NCI-H2081 treated with DMSO at 0.1 percent for 48 hours (cell line): ENCODE results near the gene ARMH3.

ENCODE experiments used
- DNase-seq: peaks from one replicate; lab custom pipeline; 2025; lab: John Stamatoyannopoulos, UW

ARMH3 gene

DNA sequence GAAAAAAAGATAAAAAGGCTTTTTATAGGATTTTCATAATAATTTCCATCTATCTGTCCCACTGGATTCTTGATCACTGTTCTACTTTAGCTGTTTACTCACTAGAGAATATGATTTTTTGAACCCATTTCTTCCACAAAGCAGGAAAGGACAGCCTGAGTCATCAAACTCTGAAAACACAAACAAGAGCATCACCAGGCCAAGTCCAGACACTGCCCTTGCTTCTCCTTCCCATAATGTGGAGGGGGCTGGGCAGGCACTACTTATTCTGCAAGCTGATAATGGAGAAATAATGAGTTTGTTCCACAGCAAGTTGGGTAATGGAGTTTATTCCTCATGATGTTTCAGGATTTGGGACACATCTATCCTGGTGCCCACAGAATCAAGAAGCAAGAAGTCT is 199.3 kb downstream of the ARMH3 start:
- DNase-seq: no peak

DNA sequence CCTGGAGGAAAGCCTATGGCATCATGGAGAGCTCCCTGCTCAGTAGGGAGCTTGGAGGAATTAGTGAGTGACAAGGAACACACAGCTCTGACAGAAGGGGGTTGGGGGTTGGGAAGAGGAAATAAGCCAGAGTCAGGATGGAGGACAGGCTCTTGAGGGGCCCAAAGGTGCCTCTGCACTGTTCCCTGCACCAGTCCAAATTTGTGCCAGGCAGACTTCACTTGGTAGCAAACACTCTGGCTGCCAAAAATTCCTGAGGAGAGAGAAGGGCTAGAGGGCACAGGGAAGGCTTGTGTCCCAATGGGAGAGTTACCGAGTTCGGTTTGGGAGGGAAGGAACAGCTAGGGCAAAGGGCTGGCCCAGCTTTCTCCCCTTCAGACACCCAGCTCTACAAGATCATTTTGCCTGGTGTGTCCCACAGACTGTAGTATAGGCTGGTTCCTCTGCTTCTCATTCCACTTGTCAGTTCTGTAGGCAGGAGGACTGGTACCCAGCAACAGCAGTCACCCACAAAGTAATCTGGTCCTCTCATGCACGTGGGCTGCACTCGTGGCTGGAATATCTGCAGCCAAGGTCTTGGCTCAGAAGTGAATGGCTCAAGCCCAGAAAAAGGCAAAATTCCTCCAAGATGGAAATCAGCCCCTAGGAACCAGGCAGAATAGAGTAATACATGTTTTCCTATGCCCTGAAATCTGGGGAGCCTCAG is 204.4 kb downstream of the ARMH3 start:
- DNase-seq: no peak

DNA sequence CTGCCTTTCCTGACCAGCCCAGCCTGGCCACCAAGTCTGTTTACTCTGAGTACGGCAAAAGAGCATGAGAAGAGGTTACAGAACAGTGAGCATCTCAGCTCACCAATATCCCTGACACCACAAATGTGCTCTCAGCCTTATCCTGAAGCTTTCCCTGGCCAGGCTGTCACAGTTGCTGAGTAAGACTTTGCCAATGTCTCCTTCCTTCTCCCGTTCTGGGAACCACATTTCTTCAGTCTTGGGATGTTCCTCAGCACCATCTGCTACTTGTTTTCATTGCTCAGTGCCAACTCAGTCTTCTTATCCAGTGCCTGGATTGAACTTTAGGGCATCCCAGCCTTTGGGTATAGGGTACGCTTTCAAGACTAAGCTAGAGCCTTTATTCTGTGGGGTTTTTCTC is 205.2 kb downstream of the ARMH3 start:
- no peak for DNase-seq

DNA sequence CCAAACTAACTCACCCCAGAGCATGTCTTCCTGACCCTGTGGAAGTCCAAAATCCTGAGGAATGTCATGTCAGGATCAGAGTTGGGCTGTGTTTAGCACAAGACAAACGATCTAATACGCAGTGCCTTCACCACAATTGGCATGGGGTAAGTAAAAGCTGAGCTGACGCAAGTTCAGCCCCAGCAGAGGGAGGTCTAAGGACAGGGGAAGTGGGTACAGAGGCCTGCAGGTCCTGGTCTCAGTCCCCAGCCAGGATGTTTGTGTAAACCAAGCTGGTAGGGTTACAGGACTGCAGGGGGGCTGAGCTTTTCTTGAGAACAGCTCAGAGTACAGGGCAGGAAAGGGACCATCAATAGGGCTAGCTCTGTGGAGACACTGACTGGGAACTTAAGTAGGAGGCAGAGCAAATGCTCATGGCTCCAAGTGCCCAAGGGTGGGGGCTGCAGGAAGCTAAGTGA is 207.1 kb downstream of the ARMH3 start:
- DNase-seq: no peak

DNA sequence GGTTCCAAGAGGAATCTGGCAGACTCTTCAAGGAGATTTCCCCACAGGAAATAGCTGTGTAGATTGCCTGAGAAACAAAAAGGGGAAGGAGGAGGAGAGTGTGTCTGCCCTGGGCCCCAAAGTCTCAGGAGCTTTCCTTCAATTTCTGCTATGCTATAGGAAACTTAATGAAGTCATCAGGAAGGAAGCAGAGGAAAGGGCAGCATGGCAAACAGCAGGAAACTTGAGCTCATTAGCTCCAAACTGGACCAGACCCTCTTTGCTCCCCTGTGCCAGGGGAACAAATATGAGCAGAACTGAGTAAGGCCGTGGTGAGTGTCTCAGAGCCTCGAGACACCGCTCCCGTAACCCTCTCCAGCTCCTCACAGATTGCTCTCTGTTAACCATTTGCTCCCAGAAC is 207.6 kb downstream of the ARMH3 start:
- no peak for DNase-seq

DNA sequence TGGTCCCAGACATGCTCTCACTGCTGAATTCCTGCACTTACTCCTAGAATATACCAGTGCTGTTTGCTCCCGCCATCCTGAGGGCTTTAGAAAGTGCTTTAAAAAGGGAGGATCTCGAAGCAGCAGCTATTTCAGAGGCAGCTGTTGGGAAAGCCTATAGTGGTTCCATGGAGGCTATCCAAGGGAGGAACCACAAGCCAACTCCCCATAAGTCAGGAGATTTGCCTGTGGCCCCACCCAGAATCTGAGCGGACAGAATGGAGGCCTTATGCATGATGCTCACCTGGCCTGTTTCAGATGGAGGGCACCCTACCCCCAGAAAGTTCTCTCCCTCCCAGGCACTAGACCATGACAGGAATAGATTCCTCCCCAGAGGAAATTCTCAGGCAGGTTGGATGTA is 210.1 kb downstream of the ARMH3 start:
- no peak for DNase-seq

DNA sequence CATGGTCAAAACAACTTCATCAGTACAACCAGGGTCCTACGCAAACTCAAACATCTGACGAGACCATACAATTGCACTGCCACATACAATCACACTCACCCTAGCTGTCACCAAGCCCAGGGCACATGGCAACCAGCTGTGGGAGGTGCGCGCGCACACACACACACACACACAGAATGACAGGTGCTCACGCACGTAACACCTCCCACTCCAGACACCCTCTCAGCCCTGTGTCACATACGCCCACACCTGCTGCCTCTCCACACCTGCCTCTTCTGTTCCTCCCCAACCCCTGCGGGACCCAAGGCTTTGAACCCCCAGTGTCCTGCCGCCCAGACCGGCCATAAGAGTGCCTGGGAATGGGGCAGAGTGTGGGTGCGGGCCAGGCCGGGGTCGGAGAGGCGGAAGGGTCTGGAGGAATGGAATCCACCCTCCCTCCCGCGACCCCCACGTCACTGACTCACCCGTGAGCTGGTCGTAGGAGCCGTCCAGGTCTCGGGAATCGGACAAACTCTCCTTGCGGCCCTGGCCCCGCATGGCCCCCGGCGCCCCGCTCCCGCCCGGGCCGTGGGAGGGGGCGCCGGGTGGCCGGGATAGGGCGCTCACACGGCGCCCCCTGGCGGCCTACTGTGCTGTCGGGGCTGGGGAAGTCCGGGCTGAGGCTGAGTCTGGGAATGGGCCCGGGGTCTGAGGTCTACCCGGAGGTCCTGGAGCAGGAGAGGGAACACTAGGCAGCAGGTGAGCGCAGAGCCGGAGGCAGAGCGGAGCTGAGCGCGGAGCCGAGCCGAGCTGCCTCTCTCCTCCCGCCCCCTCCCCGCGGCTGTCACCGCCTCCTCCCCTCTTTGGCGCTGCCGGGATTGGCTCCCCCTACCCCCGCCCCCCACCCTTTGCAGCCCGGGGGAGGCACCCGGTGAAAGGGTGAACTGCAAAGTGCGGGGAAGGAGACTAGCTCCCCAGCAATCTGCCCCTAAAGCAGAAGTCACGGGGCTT is 212.6 kb downstream of the ARMH3 start, which contains the start of gene KCNIP2:
KCNIP2 (minus strand) TSS at position 769 of the 990 bp plus-strand sequence; CDS start at position 537, 232 bp downstream.
- no peak for DNase-seq

DNA sequence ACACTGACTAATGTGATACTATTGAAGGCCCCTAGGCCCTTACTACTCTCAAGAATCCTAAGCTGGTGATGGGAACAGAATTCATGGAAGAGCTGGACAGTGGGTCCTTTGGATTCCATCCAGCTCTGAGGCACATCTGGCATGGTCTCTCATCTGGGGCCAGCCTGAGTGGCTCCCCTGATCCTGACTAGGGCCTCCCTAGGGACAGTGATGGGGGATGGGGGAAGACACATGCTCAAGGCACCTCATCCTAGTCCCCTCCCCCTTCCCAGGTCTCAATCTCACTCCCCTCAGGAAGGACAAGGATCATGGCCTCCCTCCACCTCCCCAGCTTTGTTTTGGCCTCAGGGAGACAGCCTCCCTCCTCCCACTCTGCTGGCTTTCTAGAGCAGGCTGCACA is 214.1 kb downstream of the ARMH3 start:
- DNase-seq: no peak

DNA sequence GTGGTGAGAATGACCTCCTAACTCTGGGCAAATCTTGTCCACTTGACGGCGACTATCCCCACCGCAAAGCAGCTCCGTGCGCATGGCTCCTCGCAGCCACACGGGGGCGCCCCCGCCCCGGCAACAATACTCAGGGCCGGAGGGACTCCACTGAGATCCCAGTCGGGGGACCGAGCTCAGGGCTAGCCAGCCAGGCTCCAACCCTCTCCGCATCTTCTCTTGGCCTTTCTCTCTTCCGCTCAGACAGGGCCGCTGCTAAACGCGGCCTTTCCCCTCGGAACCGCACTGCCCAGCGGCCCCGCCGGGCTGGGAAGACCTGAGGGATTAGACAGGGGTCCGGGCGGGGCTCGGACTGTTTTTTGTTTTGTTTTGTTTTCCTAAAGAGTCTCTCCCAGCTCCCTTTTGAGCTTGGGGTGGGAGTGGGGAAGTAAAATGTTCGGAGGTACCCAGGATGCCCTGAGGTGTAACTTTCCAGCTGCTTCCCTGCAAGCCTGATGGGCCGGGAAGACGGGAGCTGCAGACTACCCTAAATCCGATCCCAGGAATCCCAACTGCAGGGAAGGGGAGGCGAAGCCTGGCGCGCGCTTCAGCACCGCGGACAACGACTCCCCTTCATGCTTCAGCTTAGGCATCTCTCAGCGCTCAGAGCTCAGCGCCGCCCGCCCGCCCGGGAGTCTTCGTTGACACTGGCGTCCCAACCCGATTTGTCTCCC is 215.1 kb downstream of the ARMH3 start:
- peak; percentile 19 for DNase-seq

DNA sequence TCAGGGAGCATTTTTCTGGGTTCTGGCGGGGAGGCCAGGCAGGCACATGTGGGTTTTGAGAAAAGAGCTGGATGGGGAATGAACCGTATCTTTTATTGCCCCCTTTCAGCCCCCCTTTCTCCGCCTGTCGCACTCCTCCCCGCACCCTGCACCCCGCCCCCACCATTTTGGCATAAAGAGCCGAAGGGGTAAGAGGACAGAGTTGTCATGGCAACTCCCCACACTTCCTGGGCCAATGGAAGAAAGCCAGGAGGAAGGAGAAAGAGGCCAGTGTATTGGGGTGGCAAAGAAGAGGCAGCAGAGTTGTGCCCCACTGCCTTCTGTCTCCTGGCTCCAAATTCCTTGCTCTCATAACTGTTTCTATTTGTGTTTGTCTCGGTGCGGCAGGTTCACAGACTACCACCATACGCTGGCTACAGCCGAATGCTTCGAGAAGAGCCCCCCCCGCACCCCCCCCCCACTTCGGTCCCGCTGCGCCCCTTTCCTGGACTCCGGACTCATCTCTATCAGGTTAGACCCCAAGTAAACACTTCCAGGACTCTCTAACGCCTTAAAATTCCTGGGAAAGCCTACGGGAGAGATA is 215.8 kb downstream of the ARMH3 start:
- no peak for DNase-seq

DNA sequence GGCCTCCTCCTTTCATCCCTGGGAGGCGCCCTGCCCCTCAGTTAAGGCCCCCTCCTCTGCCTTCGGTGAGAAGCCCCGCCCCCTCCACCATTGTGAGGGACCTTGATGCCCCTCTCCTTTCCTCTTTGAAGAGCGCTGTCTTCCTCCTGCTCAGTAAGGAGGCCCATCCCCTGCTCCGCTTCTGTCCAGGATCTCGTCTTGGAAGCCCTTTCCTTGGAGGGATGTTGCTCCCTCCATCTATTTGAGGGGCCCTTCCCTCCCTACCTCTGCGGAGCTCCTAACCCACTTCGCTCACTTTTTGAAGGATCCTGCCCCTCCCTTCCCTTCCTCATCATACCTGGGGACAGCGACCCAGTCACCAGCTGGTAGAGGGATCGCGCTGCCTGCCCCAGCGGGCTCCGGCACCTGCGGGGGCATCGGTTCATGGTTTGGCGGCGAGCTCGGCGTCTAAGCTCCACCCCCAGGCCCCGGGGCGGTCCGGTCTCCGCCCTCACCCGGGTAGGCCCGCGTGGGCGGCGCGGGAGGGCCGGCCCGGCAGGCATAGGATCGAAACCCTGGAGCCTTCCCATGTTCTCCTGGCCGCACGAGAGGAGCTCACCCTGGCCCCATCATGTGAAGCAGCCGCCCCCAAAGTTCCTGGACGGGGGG is 216.4 kb downstream of the ARMH3 start:
- DNase-seq: no peak

DNA sequence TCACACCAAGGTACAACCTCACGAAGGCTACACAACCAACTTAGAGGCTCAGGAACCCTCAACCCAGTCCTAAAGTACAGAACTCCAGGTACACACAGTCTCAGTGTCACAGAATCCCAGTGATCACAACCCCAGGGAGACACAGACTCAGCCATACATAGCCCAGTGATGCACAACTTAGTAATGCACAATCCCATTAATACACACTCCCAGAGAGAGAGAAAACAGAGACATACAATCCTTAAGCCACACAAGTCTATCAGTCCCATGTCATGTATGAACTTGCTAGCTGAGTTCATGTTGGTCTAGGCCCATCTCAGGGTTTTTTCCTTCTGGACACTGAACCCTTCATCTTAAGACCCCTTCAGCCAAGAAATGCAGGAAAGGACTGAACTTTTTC is 217.0 kb downstream of the ARMH3 start:
- no peak for DNase-seq

DNA sequence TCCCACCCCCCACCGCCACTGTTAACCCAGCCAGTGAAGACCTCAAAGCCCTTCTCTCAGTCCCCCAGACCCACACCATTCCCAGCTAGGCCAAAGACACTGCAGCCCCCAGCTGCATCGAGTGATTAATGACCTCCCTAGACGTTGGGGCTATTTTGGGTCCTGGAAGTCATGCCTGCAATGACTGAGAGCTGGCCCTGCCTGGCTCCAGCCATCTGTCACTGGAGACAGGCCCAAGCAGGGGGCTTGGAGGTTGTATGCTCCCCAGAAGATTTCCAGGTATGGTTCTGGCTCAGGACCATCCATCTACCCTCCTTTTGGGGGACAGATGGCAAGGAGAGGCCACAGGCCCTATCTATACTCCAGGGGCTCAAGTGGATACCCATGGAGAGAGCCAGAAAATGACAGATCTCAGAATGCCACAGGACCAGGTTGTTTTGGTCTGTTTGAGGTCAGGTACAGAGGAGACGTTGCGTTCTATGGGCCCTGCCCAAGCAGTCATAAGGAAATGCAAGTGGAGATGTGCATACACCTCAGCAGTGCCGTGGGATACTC is 217.5 kb downstream of the ARMH3 start:
- no peak for DNase-seq

DNA sequence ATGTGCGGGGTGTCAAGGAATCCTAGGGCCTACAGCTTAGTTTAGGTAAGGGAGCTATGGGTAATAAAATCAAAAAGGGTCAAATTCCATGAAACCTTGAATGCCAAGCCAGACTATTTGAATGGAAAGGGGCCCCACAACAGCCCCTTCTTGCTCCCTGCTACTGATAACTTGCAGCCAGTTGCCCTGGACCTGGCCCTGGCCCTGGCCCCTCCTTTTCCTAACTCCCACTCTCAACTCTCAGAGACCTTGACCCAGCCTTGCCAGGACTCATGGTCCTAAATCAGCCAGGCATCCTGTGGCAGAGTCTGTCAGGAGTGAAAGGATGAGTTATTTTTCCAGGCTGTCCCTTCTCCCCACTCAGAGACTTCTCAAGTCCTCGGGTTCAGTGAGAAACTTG is 218.2 kb downstream of the ARMH3 start:
- no peak for DNase-seq

DNA sequence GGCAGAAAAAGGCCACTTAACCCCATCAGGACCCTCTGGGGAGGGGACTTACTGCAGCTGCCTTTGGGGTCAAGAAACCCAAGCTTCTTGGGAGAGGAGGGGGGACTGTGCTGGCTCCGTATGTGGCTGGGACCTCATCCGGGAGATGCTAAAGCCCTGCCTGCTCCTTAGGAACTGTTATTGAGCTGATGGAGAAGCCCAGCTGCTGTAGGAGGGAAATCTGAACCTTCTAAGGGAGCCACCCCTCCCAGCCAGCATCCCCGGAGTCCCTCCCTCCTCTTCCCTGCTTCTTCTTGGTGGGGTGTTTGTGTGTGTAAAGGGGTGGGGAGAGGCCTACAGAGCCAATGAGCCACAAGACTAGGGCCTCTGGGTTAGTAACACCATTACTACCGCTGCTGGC is 220.6 kb downstream of the ARMH3 start:
- no peak for DNase-seq

DNA sequence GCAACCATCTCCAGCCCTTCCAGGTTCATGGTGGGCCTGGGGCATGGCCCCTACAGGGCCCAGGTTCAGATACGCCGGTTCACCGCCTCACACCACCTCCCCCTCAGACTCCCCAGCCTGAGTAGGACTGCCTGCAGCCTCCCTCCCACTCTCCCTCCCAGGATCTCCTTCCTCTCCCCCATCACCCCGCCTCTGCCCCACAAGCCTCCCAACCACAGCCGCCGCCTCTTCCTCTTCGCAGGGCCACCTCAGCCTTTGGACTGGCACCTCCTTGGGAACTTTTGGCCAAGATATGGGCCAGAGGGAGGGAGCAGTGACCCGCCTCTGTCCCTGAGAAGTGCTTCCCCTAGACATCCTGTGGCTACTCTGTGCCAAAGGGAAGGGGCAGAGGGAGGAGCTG is 221.6 kb downstream of the ARMH3 start:
- no peak for DNase-seq

DNA sequence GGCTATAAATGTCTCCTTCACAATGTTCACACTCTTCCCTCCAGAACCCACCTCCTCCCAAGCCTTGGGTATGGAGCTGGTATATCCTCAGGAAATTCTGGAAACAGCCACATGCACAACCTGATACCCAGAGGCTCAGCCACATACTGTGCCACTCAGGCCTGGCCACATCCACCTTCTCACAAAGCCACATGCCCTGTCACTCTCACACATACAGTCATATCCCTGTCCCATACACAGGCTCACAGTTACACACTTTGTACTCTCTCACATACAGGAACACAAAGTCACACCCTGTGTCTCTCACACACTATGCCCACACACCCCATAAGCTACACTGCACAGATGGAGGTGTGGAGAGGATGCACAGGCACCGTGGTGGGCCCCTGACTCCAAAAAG is 222.5 kb downstream of the ARMH3 start:
- DNase-seq: no peak

DNA sequence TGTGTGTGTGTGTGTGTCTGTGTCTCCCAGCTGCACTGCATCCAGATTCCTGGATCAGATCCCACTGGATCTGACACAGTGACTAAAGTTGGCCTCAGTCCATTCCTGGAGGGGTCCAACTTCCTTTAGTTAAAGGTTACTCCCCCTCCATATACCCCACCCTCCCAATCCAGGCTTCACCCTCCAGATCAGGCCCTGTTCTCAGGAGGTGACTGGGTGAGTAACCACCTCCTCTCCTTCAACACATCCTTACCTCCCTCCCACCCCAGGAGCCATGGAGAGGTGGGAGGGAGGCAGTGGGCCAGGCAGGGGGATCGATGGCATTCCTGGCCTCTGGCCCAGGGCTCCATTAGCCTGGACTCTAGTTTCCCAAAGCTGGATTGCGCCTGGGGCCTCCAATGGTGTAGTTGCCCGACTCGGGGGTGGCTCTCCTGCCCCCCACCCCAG is 223.6 kb downstream of the ARMH3 start:
- no peak for DNase-seq

DNA sequence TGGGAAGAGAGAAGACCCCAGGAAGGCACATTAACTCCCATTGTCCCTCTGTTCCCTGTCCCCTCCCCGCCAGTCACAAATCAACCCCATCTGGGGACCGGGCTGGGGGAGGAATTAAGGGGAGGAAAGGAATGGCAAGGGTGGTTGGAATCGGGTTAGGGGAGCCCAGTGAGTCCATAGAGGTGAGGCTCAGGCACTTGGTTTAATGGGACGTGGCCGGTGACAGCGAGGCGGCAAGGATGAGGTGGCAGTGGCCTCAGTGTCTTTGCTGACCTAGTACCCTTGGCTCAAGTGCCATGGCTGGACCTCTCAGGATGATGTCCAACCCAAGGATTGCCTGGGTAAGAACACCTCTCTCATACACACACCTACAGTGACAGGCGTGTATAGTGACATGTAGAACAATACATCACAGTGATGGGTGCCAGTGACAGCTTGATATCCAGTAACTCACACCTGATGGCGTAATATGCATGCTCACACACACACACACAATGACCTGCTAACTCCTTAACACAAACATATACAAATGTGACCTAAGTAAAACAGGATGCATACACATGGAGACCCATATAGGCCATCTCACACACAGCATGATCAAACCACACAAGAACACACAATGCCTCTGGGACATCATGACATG is 224.7 kb downstream of the ARMH3 start:
- DNase-seq: no peak

DNA sequence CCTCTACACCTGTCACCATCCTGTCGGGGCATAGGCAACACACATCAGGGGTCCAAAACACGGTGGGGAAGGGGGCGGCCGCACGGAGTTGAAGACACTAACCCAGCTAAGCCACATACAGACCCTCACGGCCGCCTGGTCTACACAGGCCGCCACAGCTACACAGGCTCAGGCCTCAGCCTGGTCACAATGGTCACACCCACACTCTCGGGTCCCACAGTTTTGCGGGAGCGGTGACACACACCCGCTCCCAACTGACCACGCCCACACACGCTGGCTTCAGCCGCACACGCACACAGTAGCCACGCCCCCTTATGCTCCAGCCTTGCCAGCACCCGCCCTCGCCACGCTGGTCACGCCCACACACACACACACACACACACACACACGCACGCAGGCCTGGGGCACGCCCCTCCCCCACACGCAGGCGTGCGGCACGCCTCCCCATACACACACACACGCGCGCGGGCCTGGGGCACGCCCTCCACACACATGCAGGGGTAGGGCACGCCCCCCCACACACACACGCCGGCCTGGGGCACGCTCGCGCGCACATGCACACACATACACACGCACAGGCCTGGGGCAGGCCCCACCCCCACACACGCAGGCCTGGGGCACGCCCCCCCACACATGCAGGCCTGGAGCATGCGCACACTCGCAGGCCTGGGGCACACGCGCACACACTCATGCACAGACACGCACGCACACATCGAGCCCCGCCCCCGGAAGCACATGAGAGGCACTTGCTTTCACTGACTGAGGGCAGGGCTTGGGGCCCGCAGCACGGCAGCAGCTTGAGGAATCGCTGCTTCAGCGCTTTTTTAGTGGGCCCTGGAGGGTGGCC is 225.4 kb downstream of the ARMH3 start:
- no peak for DNase-seq
